AG09319 (cell line): ENCODE measurements around the gene VMP1.

ENCODE experiments used
- DNase-seq: peaks from one replicate; pipeline ENCODE4 v3.0.0-alpha.2; 2010; ENCODE audit warnings: low read depth; ENCODE audit errors: extremely low read depth
- TF ChIP-seq, protein P1 (sequence below): IDR thresholded peaks from 2 replicates; pipeline ENCODE4 v1.5.1; 2011; ENCODE audit warnings: low read depth, mild to moderate bottlenecking, inconsistent platforms, low read length, moderate library complexity

Gene VMP1

DNA sequence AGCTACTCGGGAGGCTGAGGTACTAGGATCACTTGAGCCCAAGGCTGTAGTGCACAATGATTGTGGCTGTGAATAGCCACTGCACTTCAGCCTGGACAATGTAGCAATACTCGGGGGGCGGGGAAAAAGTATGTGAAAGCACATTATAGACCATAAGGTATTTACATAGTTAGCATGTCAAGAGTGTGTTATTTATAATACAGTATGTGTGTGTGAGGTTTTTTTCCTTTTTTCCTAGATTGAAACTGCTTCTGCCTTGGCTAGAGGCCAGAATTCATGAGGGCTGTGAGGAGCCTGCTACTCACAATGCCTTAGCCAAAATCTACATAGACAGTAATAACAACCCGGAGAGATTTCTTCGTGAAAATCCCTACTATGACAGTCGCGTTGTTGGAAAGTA is 30.7 kb upstream of the VMP1 start:
- TF ChIP-seq, protein P1, sequence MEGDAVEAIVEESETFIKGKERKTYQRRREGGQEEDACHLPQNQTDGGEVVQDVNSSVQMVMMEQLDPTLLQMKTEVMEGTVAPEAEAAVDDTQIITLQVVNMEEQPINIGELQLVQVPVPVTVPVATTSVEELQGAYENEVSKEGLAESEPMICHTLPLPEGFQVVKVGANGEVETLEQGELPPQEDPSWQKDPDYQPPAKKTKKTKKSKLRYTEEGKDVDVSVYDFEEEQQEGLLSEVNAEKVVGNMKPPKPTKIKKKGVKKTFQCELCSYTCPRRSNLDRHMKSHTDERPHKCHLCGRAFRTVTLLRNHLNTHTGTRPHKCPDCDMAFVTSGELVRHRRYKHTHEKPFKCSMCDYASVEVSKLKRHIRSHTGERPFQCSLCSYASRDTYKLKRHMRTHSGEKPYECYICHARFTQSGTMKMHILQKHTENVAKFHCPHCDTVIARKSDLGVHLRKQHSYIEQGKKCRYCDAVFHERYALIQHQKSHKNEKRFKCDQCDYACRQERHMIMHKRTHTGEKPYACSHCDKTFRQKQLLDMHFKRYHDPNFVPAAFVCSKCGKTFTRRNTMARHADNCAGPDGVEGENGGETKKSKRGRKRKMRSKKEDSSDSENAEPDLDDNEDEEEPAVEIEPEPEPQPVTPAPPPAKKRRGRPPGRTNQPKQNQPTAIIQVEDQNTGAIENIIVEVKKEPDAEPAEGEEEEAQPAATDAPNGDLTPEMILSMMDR, result no peak
- peak; percentile 23 for DNase-seq

DNA sequence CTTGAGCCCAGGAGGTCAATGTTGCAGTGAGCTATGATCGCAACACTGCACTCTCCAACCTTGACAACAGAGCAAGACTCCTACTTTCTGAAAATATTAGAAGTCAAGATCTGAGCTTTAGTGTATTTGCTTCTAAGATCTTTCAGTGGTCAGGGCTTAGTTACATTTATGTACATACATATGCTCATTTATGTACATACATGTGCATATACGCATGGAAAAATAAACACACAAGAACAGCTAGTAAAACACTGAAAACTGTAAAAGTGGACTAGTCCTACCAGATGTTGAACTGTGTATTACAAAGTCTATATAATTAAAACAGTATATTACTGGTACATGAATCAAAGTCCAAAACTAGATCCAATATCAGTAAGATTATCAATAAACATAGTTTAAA is 28.5 kb upstream of the VMP1 start:
- no peak for DNase-seq
- TF ChIP-seq, protein P1, result no peak

DNA sequence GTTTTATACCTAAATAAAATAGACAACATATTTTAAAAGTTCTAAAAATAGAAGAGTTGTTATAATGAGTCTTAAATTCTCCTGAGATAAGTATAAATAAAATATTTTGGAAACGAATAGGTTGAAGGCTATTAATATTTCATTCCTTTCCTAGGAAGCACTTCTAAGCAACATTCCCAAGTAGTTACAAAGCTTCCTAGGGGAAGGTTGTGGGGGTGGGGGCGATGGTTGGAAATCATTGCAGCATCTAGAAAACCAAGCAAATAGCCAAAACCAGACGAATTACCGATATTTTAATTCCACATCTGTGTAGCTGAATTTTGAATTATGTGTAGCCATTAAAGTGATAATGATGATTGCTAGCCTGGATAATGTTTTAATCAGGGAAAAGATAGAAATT is 27.1 kb upstream of the VMP1 start:
- no peak for DNase-seq
- TF ChIP-seq, protein P1, result no peak

DNA sequence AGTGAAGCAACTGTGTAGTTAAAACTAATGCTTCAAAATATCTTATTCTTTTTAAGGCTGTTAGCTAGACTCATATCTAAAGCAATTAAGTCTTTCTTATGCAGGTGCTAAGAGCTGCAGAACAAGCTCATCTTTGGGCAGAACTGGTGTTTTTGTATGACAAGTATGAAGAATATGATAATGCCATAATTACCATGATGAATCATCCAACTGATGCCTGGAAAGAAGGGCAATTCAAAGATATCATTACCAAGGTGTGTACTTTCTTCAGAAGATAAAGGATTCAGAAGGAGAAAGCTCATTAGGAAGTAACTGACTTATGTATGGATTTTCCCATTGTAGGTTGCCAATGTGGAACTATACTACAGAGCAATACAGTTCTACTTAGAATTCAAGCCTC is 24.2 kb upstream of the VMP1 start:
- no peak for DNase-seq
- TF ChIP-seq, protein P1, result no peak

DNA sequence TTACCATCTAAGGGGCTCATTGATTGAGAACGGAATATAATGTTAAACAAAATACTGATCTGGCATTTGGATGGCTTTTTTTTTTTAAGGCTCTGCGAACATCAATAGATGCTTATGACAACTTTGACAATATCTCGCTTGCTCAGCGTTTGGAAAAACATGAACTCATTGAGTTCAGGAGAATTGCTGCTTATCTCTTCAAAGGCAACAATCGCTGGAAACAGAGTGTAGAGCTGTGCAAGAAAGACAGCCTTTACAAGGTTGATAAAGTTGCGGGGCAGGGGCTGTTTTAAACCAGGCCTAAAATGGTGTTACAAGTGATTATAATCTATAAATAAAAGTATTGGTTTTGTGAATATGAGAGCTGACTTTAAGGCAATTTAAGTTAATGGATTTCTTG is 22.5 kb upstream of the VMP1 start:
- DNase-seq, result no peak
- TF ChIP-seq, protein P1, result no peak

DNA sequence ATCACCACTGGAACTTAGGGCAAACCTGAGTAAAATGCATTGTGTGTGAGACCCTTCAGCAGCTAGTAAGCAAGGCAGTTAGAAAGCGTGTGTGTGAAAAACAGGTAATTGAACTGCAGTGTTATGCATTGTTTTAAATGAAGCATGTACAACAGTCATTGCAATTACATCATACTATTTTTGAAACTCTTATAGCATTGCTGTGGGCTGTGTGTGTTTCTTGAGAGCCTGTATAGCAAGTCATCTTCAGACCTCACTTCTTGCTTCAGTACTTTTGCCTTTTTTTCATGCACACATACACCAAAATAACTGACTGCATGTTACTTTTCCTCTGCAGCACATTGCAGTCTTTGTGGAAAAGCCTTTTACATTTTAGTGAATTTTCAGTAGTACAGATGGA is 19.4 kb upstream of the VMP1 start:
- TF ChIP-seq, protein P1, result no peak
- no peak for DNase-seq

DNA sequence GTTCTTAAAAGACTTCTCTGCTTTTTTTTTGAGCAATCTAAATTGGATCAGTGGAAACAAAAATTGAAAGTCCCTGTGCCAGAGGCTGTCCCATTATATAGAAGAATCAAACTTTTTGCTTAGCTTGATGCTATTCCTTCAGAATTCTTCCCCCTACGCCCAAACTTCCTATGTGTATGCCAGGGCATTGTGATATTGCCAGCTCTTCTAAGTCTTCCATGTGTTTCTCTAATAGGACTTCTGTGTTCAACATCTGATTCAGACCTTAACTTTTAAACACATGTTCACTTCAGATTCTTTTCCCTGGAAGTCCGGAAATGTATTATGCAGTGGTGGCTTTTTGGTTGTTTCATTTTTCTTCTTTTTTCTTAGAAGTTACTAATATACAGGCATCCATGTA is 19.0 kb upstream of the VMP1 start:
- DNase-seq, result no peak
- TF ChIP-seq, protein P1, result no peak
